GM19455 (cell line): ENCODE data around the gene POLR2B.
A peak's percentile ranks its signal among the peaks of the same experiment; 100 is the strongest.
"Not testable (repeated sequence)": the region's sequence is repeated elsewhere in the genome, so short reads cannot be mapped to it uniquely, and the experiment has no call there.

ENCODE experiments used
- ATAC-seq: cut with Tn5 transposase; IDR thresholded peaks from one replicate; pipeline ENCODE4 v1.9.1; 2021; ENCODE audit not compliant: unreplicated experiment

The POLR2B gene

GRCh38 chr4:56986192-56986591 is 7.5 kb downstream of the POLR2B start:
- ATAC-seq, result no peak

- no peak for ATAC-seq
Observed at GRCh38 chr4:56986952-56987351, 8.3 kb downstream of the POLR2B start.

- ATAC-seq, result no peak
Observed at GRCh38 chr4:56990109-56990905, 11.6 kb downstream of the POLR2B start.

GRCh38 chr4:56995525-56995924 is 16.8 kb downstream of the POLR2B start:
- no peak for ATAC-seq

- no peak for ATAC-seq
Observed at GRCh38 chr4:56999751-57000150, 21.1 kb downstream of the POLR2B start.

GRCh38 chr4:57013543-57014120 is 34.9 kb downstream of the POLR2B start:
- ATAC-seq, result no peak

- no peak for ATAC-seq
Observed at GRCh38 chr4:57018980-57019379, 40.3 kb downstream of the POLR2B start.

GRCh38 chr4:57020467-57021101 is 41.9 kb downstream of the POLR2B start:
- no peak for ATAC-seq

- no peak for ATAC-seq
Observed at GRCh38 chr4:57023104-57023503, 44.4 kb downstream of the POLR2B start.

GRCh38 chr4:57034520-57034919 is 55.8 kb downstream of the POLR2B start:
- no peak for ATAC-seq

- ATAC-seq, result peak; percentile 63
Observed at GRCh38 chr4:57037982-57038604, 59.4 kb downstream of the POLR2B start.

GRCh38 chr4:57039345-57039744 is 60.6 kb downstream of the POLR2B start:
- no peak for ATAC-seq

- no peak for ATAC-seq
Observed at GRCh38 chr4:57040510-57040909, 61.8 kb downstream of the POLR2B start.

GRCh38 chr4:57041020-57041419 is 62.3 kb downstream of the POLR2B start:
- ATAC-seq, result no peak

GRCh38 chr4:57042711-57043169 is 64.0 kb downstream of the POLR2B start:
- no peak for ATAC-seq

- ATAC-seq, result no peak
Observed at GRCh38 chr4:57043347-57044251, 64.9 kb downstream of the POLR2B start.

- no peak for ATAC-seq
Observed at GRCh38 chr4:57044279-57044678, 65.6 kb downstream of the POLR2B start.

GRCh38 chr4:57044996-57045395 is 66.3 kb downstream of the POLR2B start:
- ATAC-seq, result no peak

- not testable (repeated sequence) for ATAC-seq
Observed at GRCh38 chr4:57047046-57047445, 68.3 kb downstream of the POLR2B start.

- no peak for ATAC-seq
Observed at GRCh38 chr4:57048590-57049304, 70.1 kb downstream of the POLR2B start.
